ENCODE results near the gene RAB13.

- TF ChIP-seq CTCF (IDR thresholded peaks at IDR 0.05; ENCODE audit: extremely low read depth in 1 of 2, insufficient read depth in 1 of 2, low read depth in 1 of 2, low read length in 2 of 2) (no peak), POLR2A (IDR thresholded peaks at IDR 0.05; ENCODE audit: low read depth, low read length) (no peak), POLR2AphosphoS5 (IDR thresholded peaks at IDR 0.05; ENCODE audit: insufficient read depth, low read depth, low read length) (no peak), EZH2 (IDR thresholded peaks at IDR 0.05; ENCODE audit: borderline replicate concordance, low read depth, low read length, severe bottlenecking) (no peak), MAX (IDR thresholded peaks at IDR 0.05; ENCODE audit: insufficient read depth, insufficient read length) (no peak), MYC (IDR thresholded peaks at IDR 0.05; ENCODE audit: low read depth, low read length) (no peak)
These were observed 32.2 kb downstream of the RAB13 start for GRCh38 chr1:153953859-153954365.
